ENCODE measurements around the gene OR51M1.

OR51M1 gene

GRCh38 chr11:5441414-5441813 lies 57.8 kb downstream of the OR51M1 start, which contains the start of gene OR51I1:
Gene OR51I1 (minus strand): TSS chr11:5441514. CDS start chr11:5441514, 0 bp downstream.
- no peak for DNase-seq (ENCODE audit: low read depth)
- no peak for TF ChIP-seq CTCF (IDR thresholded peaks at IDR 0.05; ENCODE audit: insufficient read depth, low read depth, low read length, missing control alignments)
- no peak within 1 kb of the TSS for H3K4me3 ChIP-seq (ENCODE audit: low read depth, low read length)

Measured in GM12865 (cell line).